ENCODE results near the gene MPPED2.
"Not testable (repeated sequence)": the region's sequence is repeated elsewhere in the genome, so short reads cannot be mapped to it uniquely, and the experiment has no call there.

The MPPED2 gene

DNA sequence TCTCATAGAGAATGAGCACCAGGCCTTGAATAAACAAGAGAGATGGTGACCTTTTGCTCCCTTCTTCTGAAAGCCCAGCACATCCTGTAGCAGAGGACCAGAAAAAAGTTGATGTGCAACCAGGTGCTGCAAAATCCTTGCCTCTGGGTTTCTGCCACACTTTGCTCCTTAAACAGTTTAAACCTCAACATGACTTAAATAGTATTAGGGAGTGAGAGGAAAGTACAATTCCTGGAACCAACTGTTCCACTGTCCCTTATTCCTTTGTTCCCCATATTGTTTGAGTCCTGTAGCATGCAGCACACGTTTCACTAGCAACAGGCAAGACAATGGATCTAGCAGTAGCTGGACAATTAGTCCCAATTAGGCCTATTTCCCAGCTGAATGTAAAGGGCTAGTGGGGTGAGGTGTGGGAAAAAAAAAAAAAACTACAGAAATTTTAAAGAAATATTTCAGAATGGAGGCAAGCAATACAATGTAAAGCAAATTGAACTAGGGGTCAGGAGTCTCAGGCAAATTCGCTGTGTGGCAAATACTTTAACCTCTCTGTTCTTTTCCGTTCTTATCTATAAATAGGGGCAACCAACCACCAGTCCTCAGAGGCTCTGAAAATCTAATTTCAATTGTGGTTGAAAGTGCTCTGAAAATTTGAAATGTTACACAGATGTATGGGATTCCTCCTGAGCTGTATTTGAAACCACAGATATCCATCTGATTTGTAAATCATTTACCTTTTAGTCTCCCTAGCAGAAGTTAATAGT is 6.6 kb downstream of the MPPED2 start:
- DNase-seq (ENCODE audit: low read depth, low spot score) = no peak

DNA sequence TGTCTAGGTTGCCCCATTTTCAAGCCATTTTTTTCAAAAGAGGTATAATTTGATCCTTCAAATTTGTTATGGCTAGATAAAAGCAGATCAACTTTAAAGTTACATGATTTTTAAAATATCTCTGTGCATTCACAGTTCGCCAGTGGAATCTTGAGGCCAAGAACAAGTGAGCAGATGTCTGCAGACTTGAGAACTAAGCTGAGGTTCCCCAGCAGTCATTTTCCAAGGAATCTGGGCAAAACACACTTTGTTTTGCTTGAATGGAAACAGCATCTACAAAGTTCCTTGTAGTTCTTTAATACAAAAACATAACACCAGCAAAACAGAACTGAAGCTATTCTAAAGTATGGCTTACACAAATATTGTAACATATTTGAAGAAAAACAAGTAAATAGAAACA is 7.7 kb downstream of the MPPED2 start:
- DNase-seq (ENCODE audit: low read depth, low spot score) = no peak

DNA sequence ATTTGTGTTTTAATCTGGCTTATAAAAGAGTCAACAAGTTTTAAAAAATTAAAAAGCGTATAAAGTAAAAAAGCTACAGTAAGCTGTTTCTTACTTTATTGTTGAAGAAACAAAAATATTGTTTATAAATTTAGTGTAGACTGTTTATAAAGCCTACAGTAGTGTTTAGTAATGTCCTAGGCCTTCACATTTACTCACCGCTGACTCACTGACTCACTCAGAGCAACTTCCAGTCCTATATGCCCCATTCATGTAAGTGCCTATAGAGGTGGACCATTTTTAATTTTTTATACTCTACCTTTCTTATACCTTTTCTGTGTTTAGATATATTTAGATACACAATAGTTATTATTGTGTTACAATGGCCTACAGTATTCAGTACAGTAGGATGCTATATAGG is 12.2 kb downstream of the MPPED2 start:
- no peak for DNase-seq (ENCODE audit: low read depth, low spot score)

DNA sequence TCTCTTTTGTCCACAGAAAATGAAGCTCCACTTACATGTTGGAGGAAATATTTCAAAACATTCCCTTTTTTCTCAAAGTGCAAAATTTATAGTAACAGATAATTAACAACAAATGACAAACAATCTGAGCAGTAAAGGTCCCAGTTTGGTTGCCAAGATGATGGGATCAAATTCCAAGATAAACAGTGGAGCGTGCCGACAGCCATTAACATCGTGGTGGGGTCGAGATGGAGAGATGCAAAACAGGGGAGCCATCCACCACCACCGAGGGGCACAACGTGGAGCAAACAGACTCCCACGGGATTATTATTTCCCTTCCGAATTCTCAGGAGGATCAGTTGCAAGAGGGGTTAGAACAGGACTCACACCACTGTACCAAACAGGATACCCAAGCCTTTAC is 17.2 kb downstream of the MPPED2 start:
- DNase-seq (ENCODE audit: low read depth, low spot score) = no peak

GRCh38 chr11:30567644-30568043 is 18.5 kb downstream of the MPPED2 start:
- DNase-seq (ENCODE audit: low read depth, low spot score) = no peak

DNA sequence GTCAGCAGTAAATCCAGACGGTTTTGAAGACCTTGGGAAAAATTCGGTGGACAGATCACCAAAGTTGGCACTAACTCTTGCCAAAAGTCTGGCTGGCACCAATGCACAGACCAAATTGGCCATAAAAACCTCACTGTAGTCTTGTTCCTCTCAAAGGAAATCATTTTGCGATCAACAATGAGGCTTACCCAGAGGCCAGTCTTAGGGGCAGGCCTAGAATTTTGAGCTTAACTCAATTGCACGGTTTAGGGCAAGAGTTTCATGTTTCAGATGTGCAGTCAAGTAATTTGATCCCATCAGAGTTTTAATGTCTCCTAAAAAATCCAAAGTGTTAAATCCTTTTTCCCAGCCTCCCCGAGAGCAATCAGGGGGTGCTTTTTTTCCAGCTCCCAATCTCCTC is 19.0 kb downstream of the MPPED2 start:
- DNase-seq (ENCODE audit: low read depth, low spot score) = peak; percentile 16

DNA sequence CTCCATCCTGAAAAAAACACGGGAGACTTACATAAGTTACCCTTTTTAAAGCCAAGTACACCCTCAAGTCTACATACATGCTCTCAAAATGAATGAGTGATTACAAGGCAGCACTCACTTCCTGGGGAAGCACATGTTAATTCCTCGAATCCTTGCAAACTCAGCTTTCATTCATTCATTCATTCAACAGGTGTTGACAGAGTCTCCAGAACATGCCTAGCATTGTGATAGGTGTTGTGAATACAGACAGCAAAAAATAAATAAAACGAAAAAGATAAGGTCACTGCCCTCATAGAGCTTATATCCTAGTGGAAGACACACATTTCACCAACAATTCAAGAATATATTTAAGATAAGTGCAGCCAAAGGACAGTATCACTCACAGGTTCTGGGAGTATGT is 19.7 kb downstream of the MPPED2 start:
- DNase-seq (ENCODE audit: low read depth, low spot score) = no peak

- DNase-seq (ENCODE audit: low read depth, low spot score) = peak; percentile 10
Measured at GRCh38 chr11:30565027-30565426, 21.1 kb downstream of the MPPED2 start.

GRCh38 chr11:30561691-30562415 is 24.3 kb downstream of the MPPED2 start:
- peak; percentile 42 for DNase-seq (ENCODE audit: low read depth, low spot score)

DNA sequence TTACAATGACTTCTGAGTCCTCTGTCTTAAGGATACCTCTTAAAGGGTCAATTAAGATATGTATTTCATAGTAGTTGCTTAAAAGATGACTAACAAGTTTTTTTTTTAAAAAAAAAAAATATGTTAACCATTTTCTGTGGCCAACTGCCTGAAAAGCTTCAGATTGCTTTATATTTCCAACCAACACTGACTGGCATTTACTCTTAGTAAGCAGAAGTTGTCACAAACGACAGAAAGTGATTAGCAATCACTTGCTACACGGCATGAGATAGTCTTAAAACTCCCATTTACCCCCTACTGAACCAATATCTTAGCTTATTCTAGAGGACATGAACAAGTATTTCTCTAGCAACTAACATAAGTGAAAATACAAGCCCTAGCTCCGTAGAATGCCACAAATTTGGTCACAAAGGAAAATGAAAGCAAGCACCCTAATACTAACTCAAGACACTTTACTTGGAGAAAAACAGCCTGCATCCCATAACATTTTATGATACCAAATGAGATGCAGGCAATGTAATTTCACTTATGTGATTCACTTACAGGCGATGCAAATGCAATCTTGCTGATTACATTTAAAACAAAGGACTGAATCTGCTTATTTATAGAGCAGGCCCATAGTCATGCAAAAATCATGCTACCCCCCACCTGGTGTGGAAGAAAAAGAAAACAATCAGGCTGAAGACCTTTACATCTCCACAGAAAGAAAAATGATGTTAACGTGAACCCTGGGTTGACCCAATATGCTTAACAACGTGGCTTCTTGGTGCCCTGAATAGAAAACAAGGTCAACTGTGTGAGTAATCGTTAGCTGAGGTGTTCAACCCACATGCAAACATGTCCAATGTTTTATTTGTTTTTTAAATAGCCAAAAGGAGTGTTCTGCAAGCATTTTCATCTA is 25.7 kb downstream of the MPPED2 start:
- DNase-seq (ENCODE audit: low read depth, low spot score) = peak; percentile 23

DNA sequence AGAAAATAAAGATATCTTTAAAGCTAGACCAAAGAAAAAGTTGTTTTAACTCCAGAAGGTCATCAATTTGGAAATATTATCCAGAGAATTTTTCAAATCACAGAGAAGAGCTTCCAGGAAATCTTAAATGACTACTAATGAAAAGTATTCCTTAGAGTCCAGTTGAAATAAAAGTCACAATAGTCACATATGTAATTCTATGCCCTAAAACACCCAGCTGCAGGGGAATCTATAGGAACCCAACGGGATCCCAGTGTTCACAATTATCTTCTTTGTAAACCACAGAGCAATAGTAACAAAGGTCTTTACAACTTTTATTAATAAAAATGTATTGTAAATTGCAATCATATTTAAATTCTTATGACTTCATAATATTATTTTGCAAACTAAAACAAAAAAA is 27.1 kb downstream of the MPPED2 start:
- DNase-seq (ENCODE audit: low read depth, low spot score) = no peak

- not testable (repeated sequence) for DNase-seq (ENCODE audit: low read depth, low spot score)
Measured at GRCh38 chr11:30554587-30554986, 31.6 kb downstream of the MPPED2 start.

DNA sequence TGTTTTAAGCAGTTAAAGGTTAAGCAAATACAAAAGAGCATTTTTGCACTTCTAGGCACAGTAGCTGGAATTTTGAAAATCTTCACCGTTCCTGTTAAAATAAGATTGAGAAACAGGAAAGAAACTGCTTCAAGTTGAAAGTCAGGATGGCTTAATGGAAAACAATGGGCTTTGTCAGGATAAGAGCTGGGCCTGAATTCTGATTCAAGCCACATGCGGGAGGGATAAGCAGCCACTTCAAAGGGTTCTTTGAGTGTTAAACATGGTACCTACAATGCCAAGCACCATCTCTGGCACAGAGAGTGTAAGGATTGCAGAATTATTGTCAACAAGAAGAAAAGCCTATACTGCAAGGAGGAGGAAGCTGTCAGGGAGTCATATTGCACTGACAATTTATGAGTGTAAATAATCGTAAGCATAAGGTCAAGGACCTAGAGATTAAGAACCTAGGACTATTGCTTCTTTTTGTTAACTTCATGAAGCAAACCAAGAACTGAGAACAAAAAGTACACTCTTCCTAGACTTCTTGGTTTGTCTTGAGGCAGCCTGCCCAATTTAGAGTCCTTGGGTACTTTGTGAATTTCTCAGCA is 32.5 kb downstream of the MPPED2 start:
- DNase-seq (ENCODE audit: low read depth, low spot score) = no peak

GRCh38 chr11:30552839-30553238 is 33.3 kb downstream of the MPPED2 start:
- no peak for DNase-seq (ENCODE audit: low read depth, low spot score)

- DNase-seq (ENCODE audit: low read depth, low spot score) = no peak
Measured at GRCh38 chr11:30550022-30550542, 36.1 kb downstream of the MPPED2 start.

DNA sequence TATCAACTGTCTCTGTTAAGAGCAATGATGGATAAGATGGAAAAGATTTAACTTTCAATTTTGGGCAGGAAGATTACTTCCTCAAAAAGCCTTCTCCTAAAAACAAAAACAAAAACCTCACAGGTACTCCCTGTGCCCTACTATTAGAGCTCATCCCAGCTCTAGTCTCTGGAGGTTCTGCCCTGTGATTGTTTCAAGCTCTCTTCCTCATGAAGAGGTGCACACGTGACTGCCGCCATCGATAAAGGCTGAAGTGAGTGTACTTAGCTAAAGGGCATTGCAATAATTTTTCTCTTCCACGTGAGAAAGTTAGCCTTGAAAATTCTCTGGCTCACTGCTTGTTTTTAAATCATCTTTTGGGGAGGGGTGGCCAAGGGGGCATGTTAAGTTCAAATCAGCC is 36.6 kb downstream of the MPPED2 start:
- no peak for DNase-seq (ENCODE audit: low read depth, low spot score)

DNA sequence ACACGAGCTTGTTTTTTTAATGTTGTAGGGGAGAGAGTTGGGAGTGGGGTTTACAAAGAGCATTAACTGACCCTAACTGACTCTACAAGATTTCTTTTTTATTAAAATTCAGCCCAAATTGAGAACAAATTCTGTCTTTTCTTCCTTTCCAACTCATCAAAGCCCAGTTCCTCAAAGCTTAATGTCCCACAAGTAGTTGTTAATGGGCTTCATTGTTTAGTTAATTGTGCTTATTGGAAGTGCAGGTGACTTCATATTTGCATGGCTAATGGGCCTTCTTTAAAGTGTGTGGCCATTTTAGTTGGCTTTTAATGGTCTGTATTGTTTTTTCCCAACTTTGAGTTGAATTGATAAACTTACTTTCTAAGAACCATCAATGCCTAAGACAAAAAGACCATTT is 39.8 kb downstream of the MPPED2 start:
- no peak for DNase-seq (ENCODE audit: low read depth, low spot score)

GRCh38 chr11:30545507-30545906 is 40.6 kb downstream of the MPPED2 start:
- no peak for DNase-seq (ENCODE audit: low read depth, low spot score)

GRCh38 chr11:30543066-30543465 is 43.1 kb downstream of the MPPED2 start:
- DNase-seq (ENCODE audit: low read depth, low spot score) = no peak

DNA sequence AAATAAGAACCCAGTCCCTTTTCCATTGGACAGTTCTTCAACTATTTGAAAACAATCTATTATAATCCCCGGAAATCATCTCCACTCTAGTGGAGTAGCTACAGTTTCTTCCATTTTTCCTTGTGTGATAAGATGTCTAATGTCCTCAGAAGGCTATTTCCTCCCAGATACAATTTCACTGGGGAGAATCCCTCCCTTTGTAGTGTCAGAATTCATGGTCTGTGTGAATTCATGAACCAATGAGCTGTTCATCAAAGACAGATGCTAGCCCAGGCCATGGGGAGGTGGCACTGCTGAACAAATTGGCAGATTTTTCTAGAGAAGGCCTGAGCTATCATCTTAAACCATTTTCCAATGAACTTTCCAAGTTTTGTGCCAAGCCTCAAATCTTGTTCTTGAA is 45.4 kb downstream of the MPPED2 start:
- no peak for DNase-seq (ENCODE audit: low read depth, low spot score)

DNA sequence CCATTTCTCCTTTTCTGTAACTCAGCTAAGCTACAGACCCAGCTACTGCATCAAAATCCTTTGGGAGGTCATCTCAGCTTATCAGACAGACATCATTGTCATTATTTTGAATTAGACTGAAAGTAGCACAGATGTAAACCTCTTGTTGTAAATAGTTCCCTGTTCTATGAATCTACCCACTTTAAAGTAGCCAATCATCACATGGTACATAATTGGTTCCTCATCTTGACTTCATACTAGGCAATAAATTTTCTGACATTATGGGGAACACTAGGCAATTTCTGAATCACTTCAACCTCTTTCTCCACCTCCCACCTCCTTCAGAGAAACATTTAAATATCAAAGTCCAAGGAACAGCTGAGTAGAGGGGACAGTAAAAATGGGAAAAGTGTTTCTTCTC is 47.9 kb downstream of the MPPED2 start:
- DNase-seq (ENCODE audit: low read depth, low spot score) = no peak

GRCh38 chr11:30535818-30536217 is 50.3 kb downstream of the MPPED2 start:
- no peak for DNase-seq (ENCODE audit: low read depth, low spot score)
